Neural cell (in vitro differentiated cells): Measurements from ENCODE around the gene CLEC1B.

Experiments used
- CTCF ChIP-seq: fragments of 450-650 bp; IDR thresholded peaks from 2 replicates; pipeline ENCODE4 v1.5.1; 2014; ENCODE audit warnings: antibody characterized with exemption, mild to moderate bottlenecking, moderate library complexity; ENCODE audit not compliant: poor library complexity, severe bottlenecking
- EP300 ChIP-seq: fragments of 450-650 bp; conservative IDR thresholded peaks from 2 replicates; pipeline ENCODE4 v1.6.1; 2014; ENCODE audit warnings: antibody characterized with exemption, mild to moderate bottlenecking, moderate library complexity; ENCODE audit not compliant: poor library complexity, severe bottlenecking
- EZH2 ChIP-seq: fragments of 200-600, 300-800 bp; shearing (Covaris generic), sonication (generic); IDR thresholded peaks from 2 replicates; pipeline ENCODE4 v1.6.1; 2014; ENCODE audit warnings: antibody characterized with exemption, low read length, borderline replicate concordance, mild to moderate bottlenecking; ENCODE audit not compliant: insufficient read depth, poor library complexity, severe bottlenecking
- POLR2AphosphoS5 ChIP-seq: IDR thresholded peaks from 2 replicates; pipeline ENCODE4 v1.6.1; 2012
- SMC3 ChIP-seq: fragments of 450-650 bp; conservative IDR thresholded peaks from 2 replicates; pipeline ENCODE4 v1.6.1; 2014; ENCODE audit warnings: antibody characterized with exemption, mild to moderate bottlenecking, moderate library complexity; ENCODE audit not compliant: poor library complexity
- TAF1 ChIP-seq: IDR thresholded peaks from 2 replicates; pipeline ENCODE4 v1.6.1; 2012; ENCODE audit warnings: low read depth

DNA sequence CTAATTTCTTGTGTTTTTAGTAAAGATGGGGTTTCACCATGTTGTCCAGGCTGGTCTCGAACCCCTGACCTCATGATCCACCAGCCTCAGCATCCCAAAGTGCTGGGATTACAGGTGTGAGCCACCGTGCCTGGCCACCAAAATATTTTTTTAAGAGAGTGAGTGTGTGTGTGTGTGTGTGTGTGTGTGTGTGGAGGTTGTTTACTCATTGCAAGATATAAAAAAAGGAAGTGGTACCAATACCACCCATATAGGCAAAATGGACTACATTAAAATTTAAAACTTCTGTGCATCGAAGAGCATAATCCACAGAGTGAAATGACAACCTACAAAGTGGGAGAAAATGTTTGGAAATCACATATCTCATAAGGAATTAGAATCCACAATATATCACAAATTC lies 51.2 kb downstream of the CLEC1B start:
- TF ChIP-seq CTCF (no peak), EP300 (no peak), SMC3 (no peak), EZH2 (no peak), POLR2AphosphoS5 (no peak), TAF1 (no peak)
